Neutrophil (primary cell): ENCODE results near the gene MAPK8IP3.

Experiments
- H3K27ac ChIP-seq: fragments of 200-600 bp; sonication (generic); 2 replicates; pipeline ENCODE4 v1.5.1; 2016; ENCODE audit warnings: mild to moderate bottlenecking, moderate library complexity
- H3K27me3 ChIP-seq: fragments of 200-600 bp; sonication (generic); 2 replicates; pipeline ENCODE4 v1.6.0; 2016; ENCODE audit warnings: mild to moderate bottlenecking
- H3K36me3 ChIP-seq: fragments of 200-600 bp; sonication (generic); 2 replicates; pipeline ENCODE4 v1.5.1; 2017
- H3K4me1 ChIP-seq, 2 experiments: fragments of 200-600 bp in 1 of 2; sonication (generic) in 1 of 2; 1 replicate in 1 of 2; 2 replicates in 1 of 2; pipeline versions ENCODE4 v1.5.1 to v1.6.1; 2013 to 2016; ENCODE audit warnings: low read depth in 1 of 2, low read length in 1 of 2, mild to moderate bottlenecking in 1 of 2, moderate library complexity in 1 of 2; ENCODE audit not compliant: control insufficient read depth in 1 of 2, insufficient read depth in 1 of 2
- H3K4me3 ChIP-seq, 2 experiments: fragments of 200-600 bp in 1 of 2; sonication (generic) in 1 of 2; 1 replicate in 1 of 2; 2 replicates in 1 of 2; pipeline ENCODE4 v1.5.1; 2013 to 2016; ENCODE audit warnings: low read depth in 1 of 2, low read length in 1 of 2, mild to moderate bottlenecking in 1 of 2, moderate library complexity in 1 of 2
- H3K9me3 ChIP-seq: fragments of 200-600 bp; sonication (generic); 2 replicates; pipeline ENCODE4 v1.5.1; 2016
- TF ChIP-seq, protein P1 (sequence below): fragments of 200-600 bp; sonication (generic); IDR thresholded peaks from 2 replicates; pipeline ENCODE4 v1.5.1; 2016; ENCODE audit warnings: antibody characterized with exemption

The MAPK8IP3 gene

DNA sequence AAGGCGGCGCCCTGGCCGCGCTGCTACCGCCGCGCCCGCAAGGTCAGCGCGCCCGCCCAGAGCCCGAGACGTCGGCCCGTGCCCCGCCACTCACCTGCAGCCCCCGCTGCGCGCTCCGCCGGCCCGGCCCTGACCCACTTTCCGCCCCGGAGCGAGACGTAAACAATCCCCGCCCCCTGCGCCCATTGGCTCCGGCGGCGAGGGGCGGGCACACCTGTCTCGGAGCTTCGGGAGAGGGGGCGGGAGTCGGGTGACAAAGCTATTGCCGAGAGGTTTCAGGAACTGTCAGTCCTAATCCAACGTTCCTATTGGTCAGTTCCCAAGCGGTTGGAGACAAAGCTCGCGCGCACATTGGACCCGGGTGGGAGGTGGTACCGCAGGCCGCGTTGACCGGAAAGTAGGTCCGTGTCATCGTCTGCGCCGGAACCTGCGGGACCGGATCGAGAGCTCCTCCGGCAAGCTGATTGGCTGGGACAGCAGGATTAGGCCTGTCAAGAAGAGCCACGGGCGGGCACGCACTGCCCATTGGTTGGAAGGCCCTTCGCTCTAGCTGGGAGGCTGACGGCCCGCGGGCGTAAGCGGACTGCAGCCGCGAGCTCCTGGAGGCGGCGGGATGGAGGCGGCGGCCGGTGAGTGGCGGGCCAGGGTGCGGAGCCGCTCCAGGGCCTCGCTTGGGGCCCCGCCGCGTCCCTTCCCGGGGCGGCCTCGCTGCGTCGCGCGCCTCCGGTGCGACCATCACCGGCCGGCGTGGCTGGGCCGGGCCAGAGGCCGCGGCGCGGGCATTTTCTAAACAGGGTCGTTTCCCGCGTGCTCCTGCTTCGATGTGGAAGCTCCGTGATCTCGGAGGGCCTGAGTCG, 76.6 kb downstream of the MAPK8IP3 start, which contains the start of the genes NUBP2 and SPSB3:
Gene NUBP2, plus strand, starts transcription at position 553 of the 857 bp plus-strand sequence. Its CDS starts 61 bp downstream, at position 614.
Gene SPSB3, minus strand, starts transcription at position 164 of the 857 bp plus-strand sequence. CDS start 1,088 bp downstream, outside the sequence.
- H3K4me1 ChIP-seq: peaks cover 23 to 26% of the 10 kb centered on the region in 2 experiments
- H3K27me3 ChIP-seq: no peaks in the 10 kb centered on the region
- TF ChIP-seq, protein P1, sequence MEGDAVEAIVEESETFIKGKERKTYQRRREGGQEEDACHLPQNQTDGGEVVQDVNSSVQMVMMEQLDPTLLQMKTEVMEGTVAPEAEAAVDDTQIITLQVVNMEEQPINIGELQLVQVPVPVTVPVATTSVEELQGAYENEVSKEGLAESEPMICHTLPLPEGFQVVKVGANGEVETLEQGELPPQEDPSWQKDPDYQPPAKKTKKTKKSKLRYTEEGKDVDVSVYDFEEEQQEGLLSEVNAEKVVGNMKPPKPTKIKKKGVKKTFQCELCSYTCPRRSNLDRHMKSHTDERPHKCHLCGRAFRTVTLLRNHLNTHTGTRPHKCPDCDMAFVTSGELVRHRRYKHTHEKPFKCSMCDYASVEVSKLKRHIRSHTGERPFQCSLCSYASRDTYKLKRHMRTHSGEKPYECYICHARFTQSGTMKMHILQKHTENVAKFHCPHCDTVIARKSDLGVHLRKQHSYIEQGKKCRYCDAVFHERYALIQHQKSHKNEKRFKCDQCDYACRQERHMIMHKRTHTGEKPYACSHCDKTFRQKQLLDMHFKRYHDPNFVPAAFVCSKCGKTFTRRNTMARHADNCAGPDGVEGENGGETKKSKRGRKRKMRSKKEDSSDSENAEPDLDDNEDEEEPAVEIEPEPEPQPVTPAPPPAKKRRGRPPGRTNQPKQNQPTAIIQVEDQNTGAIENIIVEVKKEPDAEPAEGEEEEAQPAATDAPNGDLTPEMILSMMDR: peak; percentile 48
- peak within 1 kb of the TSS; percentile 75 to 77 for H3K4me3 ChIP-seq
- H3K36me3 ChIP-seq: peaks cover 47% of the 10 kb centered on the region
- peak within 1 kb of the TSS; percentile 94 for H3K27ac ChIP-seq
- H3K9me3 ChIP-seq: no peaks in the 10 kb centered on the region

DNA sequence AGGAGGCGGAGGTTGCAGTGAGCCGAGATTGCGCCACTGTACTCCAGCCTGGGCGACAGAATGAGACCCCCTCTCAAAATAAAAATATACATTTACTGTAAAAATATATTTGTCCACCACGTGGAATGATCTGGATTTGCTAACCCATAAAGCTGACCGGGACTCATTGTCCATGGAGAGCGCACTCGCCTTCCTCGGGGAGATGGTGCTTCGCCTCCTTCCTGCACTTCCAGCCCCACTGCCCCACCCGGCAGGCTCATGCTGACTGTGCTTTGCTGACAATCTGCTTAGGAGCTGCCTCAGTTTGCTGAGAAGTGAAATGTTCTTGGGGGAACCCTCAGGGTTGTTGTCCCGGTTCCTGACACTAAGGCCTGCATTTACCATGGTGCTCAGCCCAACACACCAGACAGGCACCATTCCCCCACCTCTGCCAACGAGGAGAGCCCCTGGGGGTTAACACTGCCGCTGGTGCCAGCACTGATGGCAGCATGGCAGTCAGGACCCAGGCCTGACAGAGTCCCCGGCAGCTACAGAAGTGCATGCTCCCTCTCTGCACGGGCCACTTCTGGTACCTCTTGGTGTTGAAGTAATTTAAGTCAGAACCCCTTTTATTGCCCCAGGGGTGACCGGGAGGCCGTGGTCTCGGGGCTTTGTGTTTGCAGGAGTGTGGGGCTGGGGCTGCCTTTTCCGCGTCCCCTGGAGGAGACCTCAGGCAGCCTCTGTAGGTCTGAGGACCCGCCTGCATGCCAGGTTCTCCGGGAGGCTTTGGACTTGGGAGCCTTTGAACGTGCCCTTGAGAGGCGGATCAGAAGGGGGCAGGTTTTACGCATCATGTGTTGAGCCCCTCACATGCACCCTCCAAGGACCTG, 79.2 kb downstream of the MAPK8IP3 start:
- Histone ChIP-seq H3K27ac (no peak overlapping the region), H3K9me3 (no peaks in the 10 kb centered on the region), H3K36me3 (peaks cover 46% of the 10 kb centered on the region), H3K4me3 (no peak overlapping the region), H3K4me1 (peaks cover 23 to 26% of the 10 kb centered on the region in 2 experiments), H3K27me3 (no peaks in the 10 kb centered on the region)
- TF ChIP-seq, protein P1: no peak

DNA sequence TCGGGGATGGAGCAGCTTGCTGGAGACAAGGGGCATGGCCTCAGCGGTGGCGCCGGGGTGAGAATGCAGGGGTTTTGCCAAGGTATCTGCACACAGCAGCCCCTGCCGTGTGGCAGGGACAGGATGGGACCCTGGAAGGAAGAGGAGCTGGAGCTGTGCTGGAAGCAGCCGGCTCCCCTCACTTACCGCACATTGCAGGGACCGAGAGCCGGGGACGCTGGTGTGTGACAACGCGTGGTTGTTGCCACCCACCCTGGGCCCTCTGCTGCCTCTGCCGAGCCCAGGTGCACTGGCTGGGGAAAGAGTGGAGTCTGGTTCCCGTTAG, 79.8 kb downstream of the MAPK8IP3 start:
- TF ChIP-seq, protein P1: no peak
- H3K27me3 ChIP-seq: no peaks in the 10 kb centered on the region
- H3K27ac ChIP-seq: no peak overlapping the region
- H3K4me1 ChIP-seq: peaks cover 20 to 23% of the 10 kb centered on the region in 2 experiments
- no peaks in the 10 kb centered on the region for H3K9me3 ChIP-seq
- peaks cover 46% of the 10 kb centered on the region for H3K36me3 ChIP-seq
- no peak overlapping the region for H3K4me3 ChIP-seq

DNA sequence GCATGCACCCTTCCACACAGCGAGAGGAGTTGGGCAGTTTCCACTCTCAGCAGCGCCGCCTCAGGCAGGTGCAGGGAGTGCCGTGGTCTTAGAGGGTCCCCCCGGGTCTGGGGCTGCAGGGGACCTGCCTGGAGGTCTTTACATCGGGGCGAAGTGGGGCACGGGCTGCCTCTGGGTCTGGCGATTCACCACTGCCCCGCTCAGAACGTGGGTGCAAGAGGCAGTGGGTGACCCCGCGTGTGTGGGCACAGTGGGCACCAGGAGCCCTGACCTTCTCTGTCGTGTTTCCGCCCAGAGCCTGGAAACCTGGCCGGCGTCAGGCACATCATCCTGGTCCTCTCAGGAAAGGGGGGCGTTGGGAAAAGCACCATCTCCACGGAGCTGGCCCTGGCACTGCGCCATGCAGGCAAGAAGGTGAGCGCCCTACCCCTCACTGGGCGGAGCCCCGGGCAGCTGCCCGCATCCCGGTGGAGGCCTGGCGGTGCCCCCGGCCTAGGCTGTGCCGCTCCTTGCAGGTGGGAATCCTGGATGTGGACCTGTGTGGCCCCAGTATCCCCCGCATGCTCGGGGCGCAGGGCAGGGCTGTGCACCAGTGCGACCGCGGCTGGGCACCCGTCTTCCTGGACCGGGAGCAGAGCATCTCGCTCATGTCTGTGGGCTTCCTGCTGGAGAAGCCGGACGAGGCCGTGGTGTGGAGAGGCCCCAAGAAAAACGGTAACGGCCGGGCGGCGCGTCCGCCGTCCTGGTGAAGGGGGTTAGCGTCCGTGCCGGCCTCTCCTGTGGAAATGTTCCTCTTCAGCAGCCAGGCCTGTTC, 80.5 kb downstream of the MAPK8IP3 start:
- Histone ChIP-seq H3K4me1 (peaks cover 13 to 17% of the 10 kb centered on the region in 2 experiments), H3K4me3 (no peak overlapping the region), H3K36me3 (peaks cover 46% of the 10 kb centered on the region), H3K9me3 (no peaks in the 10 kb centered on the region), H3K27ac (no peak overlapping the region), H3K27me3 (no peaks in the 10 kb centered on the region)
- TF ChIP-seq, protein P1: no peak

DNA sequence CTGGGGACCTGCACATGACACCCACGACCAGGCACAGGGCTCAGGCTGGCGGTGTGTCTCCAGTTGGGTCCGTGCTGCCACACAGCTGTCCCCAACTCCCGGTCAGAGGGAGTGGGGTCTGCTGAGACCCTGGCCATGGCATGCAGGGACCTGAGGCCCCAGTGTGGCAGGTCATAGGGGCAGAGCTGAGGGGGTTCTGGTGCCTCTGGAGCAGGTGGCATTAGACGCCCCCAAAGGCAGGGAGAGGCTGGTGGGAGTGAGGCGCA, 81.0 kb downstream of the MAPK8IP3 start:
- H3K4me3 ChIP-seq: no peak overlapping the region
- no peaks in the 10 kb centered on the region for H3K27me3 ChIP-seq
- no peaks in the 10 kb centered on the region for H3K9me3 ChIP-seq
- peaks cover 8 to 12% of the 10 kb centered on the region in 2 experiments for H3K4me1 ChIP-seq
- no peak overlapping the region for H3K27ac ChIP-seq
- TF ChIP-seq, protein P1: no peak
- peaks cover 52% of the 10 kb centered on the region for H3K36me3 ChIP-seq
